ENCODE data around the gene CDH23. TPM values are rescaled to one million over a fixed set of nuclear protein-coding genes. Genes with fewer than 3 reads are reported as not detected.
A peak's percentile ranks its signal among the peaks of the same experiment; 100 is the strongest.

CDH23 gene
- total and polyA plus RNA-seq, 10 of the 15 experiments (the other 5 are each of a cell fraction or from before 2014, with no cell fraction given): 0.09 to 0.40 (median 0.15) TPM; not detected in 1

DNA sequence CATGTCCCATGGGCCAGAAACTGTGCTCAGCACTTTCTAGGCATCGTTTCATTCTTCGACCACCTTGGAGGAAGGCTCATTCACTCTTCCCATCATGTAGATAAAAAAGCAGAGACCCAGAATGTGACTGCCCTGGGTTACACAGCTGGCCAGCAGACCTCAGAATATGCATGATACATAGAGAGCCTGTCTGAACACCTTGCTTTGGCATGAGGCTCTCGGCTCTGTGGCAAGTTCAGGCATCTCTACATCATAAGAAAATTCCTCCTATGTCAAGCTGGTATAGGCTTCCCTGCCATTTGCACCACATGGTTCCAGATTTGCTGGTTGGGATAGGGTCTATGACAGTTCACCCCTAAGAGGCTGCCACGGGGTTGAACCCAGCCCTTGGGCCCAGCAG is 134.1 kb downstream of the CDH23 start:
- FAIRE-seq: no peak
- Histone ChIP-seq H3K4me3 (no peak overlapping the region), H3K9me3 (replicated peaks; ENCODE audit: control insufficient read depth, insufficient read depth, low read length) (no peaks in the 10 kb centered on the region; the same call in 2 of the 3 replicates), H3K79me2 (ENCODE audit: control insufficient read depth, insufficient read depth, low read length) (no peaks in the 10 kb centered on the region), H3K4me1 (ENCODE audit: control insufficient read depth, insufficient read depth, low read length) (no peaks in the 10 kb centered on the region), H3K27ac (ENCODE audit: control insufficient read depth, insufficient read depth) (no peak overlapping the region), H3K9ac (ENCODE audit: control insufficient read depth, insufficient read depth, low read length) (no peak overlapping the region), H3K27me3 (replicated peaks in 1 of 2; ENCODE audit: control insufficient read depth in 2 of 2, insufficient read depth in 2 of 2, low read length in 1 of 2) (peaks cover 0 to 1% of the 10 kb centered on the region in 2 experiments; a peak in 2 of 4 replicates), H4K20me1 (ENCODE audit: control insufficient read depth, insufficient read depth) (no peaks in the 10 kb centered on the region), H2AFZ (ENCODE audit: control insufficient read depth, low read depth, low read length) (no peak overlapping the region), H3K36me3 (ENCODE audit: control insufficient read depth in 2 of 2, insufficient read depth in 2 of 2, low read length in 1 of 2) (no peaks in the 10 kb centered on the region), H3K4me2 (ENCODE audit: control insufficient read depth, insufficient read depth) (no peak overlapping the region)
- intact Hi-C loops (cut with micrococcal nuclease; ENCODE audit: unreplicated experiment): no loop called here
- CTCF ChIA-PET: interaction anchor here (1.1 to 1.4 kb wide), 2 partner anchors 31 to 146 kb away, joined by 3 to 4 read pairs; no protein-coding TSS in a partner anchor
- 26% methylated on average over 4 of the region's 4 CpGs for WGBS (ENCODE audit: insufficient coverage, insufficient replicate concordance, low lambda C conversion rate, missing lambda C conversion rate)
- in situ Hi-C loops (cut with MboI): no loop called here
- DNase-seq (ENCODE audit: low read depth, low spot score): no peak
- TF ChIP-seq POLR2A (IDR thresholded peaks at IDR 0.05; ENCODE audit: low read depth, low read length) (no peak), WRNIP1 (IDR thresholded peaks at IDR 0.05; ENCODE audit: borderline replicate concordance, low read depth, low read length) (no peak), SIX5 (IDR thresholded peaks at IDR 0.05; ENCODE audit: low read depth, low read length, severe bottlenecking) (no peak), ETV6 (conservative IDR thresholded peaks at IDR 0.05 in 1 of 2, IDR thresholded peaks at IDR 0.05 in 1 of 2; ENCODE audit: borderline replicate concordance in 1 of 2, low read depth in 1 of 2) (no peak)
- RAD21 ChIA-PET (ENCODE audit: unreplicated experiment): no interaction called here
- ATAC-seq: no peak
- POLR2A ChIA-PET: no interaction called here
- SMC1A ChIA-PET (ENCODE audit: uncharacterized antibody, unreplicated experiment): interaction anchor here (1.5 kb wide), 1 partner anchor 38 kb away, joined by 4 read pairs; no protein-coding TSS in a partner anchor
- no TSS peak for BruUV-seq (replicated peaks)

DNA sequence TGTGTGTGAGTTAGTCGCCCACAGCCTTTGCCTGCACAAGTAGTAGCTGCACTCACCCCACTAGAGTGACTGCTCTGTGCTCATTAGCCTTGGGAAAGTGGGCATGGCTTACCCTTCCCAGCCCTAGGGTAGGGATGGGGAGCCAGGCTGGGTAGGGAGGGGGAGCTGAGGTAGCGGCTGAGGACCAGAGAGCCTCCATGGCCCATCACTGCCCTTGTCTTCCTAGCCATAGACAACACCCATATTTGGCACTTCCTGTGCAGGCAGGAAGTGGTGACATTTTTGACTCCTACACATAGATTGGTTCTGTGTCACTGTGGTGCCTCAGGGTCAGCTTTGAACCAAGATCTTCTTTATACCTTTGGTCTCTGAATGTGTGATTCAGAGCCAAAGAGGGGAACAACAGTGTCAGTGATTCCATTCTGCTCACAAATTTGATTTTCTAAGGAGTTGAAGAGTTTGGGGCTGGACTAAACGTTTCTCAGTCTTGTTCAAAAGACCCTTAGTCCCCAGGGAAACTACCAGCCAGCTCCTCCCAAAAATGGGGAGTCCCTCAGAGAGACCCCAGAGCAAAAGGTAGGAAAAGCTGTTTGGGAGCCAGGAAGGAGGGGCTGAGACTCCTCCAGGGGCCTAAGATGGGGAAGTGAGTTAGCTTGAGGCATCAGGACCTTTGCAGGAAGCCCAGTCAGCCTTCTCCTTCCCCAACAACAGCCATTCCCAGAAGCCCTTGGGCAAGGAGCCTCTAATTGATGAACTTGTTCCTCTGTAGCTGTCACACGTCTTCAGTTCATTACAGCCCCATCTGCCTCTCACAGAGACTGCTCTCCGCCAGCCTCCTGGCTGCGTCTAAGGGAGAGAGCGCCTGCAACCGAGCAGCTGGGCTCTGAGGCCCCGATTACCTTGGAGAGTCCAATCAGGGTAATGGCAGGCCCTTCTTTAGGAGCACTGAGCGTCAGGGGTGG is 135.0 kb downstream of the CDH23 start:
- in situ Hi-C loops (cut with MboI): no loop called here
- Histone ChIP-seq H3K79me2 (ENCODE audit: control insufficient read depth, insufficient read depth, low read length) (no peaks in the 10 kb centered on the region), H3K4me2 (ENCODE audit: control insufficient read depth, insufficient read depth) (no peak overlapping the region), H3K36me3 (ENCODE audit: control insufficient read depth in 2 of 2, insufficient read depth in 2 of 2, low read length in 1 of 2) (no peaks in the 10 kb centered on the region), H3K27ac (ENCODE audit: control insufficient read depth, insufficient read depth) (no peak overlapping the region), H3K27me3 (replicated peaks in 1 of 2; ENCODE audit: control insufficient read depth in 2 of 2, insufficient read depth in 2 of 2, low read length in 1 of 2) (peaks cover 0 to 1% of the 10 kb centered on the region in 2 experiments; a peak in 1 of 4 replicates), H2AFZ (ENCODE audit: control insufficient read depth, low read depth, low read length) (no peak overlapping the region), H4K20me1 (ENCODE audit: control insufficient read depth, insufficient read depth) (no peaks in the 10 kb centered on the region), H3K4me1 (ENCODE audit: control insufficient read depth, insufficient read depth, low read length) (no peaks in the 10 kb centered on the region), H3K9me3 (replicated peaks; ENCODE audit: control insufficient read depth, insufficient read depth, low read length) (no peaks in the 10 kb centered on the region; the same call in 2 of the 3 replicates), H3K9ac (ENCODE audit: control insufficient read depth, insufficient read depth, low read length) (no peak overlapping the region), H3K4me3 (no peak overlapping the region)
- WGBS (ENCODE audit: insufficient coverage, insufficient replicate concordance, low lambda C conversion rate, missing lambda C conversion rate): 51% methylated on average over 10 of the region's 10 CpGs
- RAD21 ChIA-PET (ENCODE audit: unreplicated experiment): no interaction called here
- BruUV-seq (replicated peaks): no TSS peak
- ATAC-seq (peak; percentile 76), DNase-seq (ENCODE audit: low read depth, low spot score) (no peak), FAIRE-seq (peak; percentile 47)
- intact Hi-C loops (cut with micrococcal nuclease; ENCODE audit: unreplicated experiment): no loop called here
- POLR2A ChIA-PET: no interaction called here
- SMC1A ChIA-PET (ENCODE audit: uncharacterized antibody, unreplicated experiment): interaction anchor here (0.6 to 1.5 kb wide), 2 partner anchors 37 to 307 kb away, joined by 3 to 4 read pairs; no protein-coding TSS in a partner anchor
- TF ChIP-seq DPF2 (IDR thresholded peaks at IDR 0.05) (no peak), ELK1 (IDR thresholded peaks at IDR 0.05; ENCODE audit: low read depth, low read length) (peak; percentile 99), SRF (IDR thresholded peaks at IDR 0.05; ENCODE audit: low read depth in 2 of 2, low read length in 2 of 2) (peak; percentile 98 to 99), NR2C1 (IDR thresholded peaks at IDR 0.05) (no peak)
- TF ChIP-seq, protein P1, sequence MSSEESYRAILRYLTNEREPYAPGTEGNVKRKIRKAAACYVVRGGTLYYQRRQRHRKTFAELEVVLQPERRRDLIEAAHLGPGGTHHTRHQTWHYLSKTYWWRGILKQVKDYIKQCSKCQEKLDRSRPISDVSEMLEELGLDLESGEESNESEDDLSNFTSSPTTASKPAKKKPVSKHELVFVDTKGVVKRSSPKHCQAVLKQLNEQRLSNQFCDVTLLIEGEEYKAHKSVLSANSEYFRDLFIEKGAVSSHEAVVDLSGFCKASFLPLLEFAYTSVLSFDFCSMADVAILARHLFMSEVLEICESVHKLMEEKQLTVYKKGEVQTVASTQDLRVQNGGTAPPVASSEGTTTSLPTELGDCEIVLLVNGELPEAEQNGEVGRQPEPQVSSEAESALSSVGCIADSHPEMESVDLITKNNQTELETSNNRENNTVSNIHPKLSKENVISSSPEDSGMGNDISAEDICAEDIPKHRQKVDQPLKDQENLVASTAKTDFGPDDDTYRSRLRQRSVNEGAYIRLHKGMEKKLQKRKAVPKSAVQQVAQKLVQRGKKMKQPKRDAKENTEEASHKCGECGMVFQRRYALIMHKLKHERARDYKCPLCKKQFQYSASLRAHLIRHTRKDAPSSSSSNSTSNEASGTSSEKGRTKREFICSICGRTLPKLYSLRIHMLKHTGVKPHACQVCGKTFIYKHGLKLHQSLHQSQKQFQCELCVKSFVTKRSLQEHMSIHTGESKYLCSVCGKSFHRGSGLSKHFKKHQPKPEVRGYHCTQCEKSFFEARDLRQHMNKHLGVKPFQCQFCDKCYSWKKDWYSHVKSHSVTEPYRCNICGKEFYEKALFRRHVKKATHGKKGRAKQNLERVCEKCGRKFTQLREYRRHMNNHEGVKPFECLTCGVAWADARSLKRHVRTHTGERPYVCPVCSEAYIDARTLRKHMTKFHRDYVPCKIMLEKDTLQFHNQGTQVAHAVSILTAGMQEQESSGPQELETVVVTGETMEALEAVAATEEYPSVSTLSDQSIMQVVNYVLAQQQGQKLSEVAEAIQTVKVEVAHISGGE (CRISPR knock-in tag; IDR thresholded peaks at IDR 0.05): no peak
- CTCF ChIA-PET: interaction anchor here (1.0 to 1.4 kb wide), 3 partner anchors 10 to 147 kb away, joined by 3 to 4 read pairs (median 3); no protein-coding TSS in a partner anchor

All from GM12878 (cell line).